DMS114 treated with DMSO at 0.1 percent for 48 hours (cell line): ENCODE data around the gene CALHM5.

Experiments
- DNase-seq: peaks from one replicate; lab custom pipeline; 2025; ENCODE audit not compliant: unreplicated experiment; lab: John Stamatoyannopoulos, UW

The CALHM5 gene

DNA sequence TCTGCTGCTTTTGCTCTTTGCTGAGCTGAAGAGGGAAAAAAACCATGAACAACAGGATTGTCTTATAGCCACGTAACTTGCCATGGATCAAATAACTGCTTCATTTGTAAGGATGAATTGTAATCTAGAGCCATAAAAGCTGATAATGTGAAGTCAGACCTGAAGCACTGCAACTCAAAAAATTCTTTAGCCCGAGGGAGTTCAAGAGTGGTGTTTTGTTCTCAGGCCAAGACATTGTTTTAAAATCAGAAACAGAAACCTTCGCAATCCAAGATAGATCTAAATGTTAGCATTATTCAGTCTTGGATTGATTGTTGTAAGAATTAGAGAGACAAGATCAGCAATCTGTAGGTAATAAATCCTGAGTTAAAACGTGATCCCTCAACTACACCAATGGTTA, 34.2 kb downstream of the CALHM5 start, which contains the start of gene TRAPPC3L:
TRAPPC3L (minus strand) TSS at position 34 of the 400 bp plus-strand sequence. CDS start 170 bp downstream, outside the sequence.
- no peak for DNase-seq

DNA sequence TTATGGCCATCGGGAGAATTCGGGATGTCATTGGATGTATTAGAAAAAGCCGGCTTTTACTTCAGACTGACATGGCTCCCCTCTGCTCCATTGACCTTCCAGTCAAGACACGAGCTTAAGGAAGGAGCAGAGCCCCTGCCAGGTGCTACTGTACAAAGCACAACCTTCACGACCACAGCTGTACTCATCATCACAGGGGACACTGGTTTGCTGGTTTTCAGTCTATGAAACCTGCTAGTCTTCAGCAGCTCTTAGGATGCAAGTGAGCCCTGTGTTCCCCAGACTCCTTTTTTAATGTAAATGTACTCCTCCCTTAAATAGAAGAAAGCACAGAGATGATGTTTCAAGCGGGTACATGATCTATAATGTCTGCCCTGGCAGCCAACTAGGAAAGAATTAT, 35.9 kb downstream of the CALHM5 start:
- no peak for DNase-seq

DNA sequence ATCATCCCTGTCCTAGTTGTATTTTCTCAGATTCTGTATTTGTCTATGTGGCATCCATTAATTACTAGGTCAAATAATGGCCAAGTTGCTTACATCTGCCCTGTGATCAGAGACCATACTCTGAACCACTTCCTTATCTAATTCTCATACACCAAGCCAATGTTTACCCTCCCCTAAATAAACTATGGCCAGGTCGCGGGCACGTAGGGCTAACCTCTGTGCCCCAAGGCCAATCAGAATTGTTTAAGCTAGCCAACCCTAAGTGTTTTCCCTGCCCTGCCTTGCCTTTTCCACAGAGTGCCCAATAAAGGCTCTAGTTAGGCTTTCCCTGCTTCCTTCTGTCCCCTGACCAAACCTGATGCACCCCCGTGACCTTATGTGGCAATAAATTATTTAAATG, 39.4 kb downstream of the CALHM5 start:
- DNase-seq: no peak

DNA sequence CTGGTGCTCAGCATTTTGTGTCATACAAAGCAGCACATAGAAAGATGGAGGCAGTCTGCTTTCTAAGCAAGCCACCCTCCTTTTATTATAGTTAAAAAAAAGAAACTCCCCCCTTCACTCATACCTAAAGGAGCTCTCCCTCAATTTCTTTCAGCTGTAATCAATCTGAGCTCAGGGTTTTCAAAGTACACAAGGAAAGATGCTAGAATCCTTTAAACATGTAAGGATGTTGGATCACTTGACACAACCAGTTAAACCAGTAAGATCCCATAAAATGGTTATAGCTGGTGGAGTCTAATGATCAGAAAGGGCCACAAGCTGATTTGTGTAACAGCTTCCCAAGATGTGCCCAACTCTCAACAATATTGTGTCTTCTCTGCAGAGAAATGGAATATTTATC, 42.0 kb downstream of the CALHM5 start, which contains the start of gene CALHM4:
CALHM4 (plus strand) TSS at position 301 of the 400 bp plus-strand sequence; CDS start at position 344, 43 bp downstream.
- DNase-seq: no peak

DNA sequence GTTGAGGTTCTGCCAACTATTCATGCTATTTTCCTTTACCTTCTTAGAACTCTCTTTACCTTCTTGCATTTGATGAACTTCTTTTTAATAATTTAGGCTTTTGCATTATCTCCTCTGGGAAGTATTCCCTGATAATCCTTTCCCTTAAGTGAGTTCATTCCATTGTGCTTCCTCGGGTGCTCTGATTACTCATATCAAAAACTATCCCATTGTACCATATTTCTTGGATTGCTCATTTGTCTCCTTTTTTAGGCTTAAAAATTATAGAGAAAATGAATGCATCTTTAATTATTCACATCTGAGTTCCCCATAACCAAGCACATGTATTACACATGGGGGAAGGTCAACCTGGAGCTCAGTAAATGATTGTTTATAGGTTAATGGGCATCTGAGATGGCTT, 44.6 kb downstream of the CALHM5 start:
- DNase-seq: no peak

DNA sequence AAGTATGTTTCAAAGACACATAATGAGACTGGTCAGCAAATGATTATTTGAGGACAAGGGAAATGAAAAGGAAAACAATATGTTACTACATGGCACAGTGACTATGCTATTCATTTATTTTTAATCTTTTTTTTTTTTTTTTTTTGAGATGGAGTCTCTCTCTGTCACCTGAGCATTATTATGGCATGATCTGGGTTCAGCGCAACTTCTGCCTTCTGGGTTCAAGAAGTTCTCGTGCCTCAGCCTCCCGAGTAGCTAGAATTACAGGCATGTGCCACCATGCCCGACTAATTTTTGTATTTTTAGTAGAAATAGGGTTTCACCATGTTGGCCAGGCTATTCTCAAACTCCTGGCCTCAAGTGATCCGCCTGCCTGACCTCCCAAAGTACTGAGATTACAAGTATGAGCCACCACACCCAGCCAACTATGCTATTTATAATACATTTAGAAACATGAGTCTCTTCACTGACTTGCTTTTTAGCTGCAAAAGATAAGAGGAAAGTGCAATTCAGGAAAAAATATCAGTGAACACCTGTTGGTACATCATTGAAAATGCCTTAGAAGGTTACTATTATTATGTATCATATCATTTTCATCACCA, 45.5 kb downstream of the CALHM5 start:
- no peak for DNase-seq

DNA sequence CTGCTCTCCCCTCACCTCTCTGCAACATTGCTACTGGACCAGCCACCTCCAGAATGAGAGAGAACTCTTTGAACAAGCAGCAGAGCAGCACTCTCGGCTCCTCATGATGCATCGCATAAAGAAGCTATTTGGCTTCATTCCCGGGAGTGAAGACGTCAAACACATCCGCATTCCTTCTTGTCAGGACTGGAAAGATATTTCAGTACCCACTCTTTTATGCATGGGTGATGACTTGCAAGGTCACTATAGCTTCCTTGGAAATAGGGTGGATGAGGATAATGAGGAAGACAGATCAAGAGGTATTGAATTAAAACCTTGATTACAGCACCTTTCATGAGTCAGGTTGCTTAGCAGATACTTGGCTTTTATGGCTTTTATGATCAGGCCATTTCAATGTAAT, 46.5 kb downstream of the CALHM5 start:
- peak; percentile 26 for DNase-seq

DNA sequence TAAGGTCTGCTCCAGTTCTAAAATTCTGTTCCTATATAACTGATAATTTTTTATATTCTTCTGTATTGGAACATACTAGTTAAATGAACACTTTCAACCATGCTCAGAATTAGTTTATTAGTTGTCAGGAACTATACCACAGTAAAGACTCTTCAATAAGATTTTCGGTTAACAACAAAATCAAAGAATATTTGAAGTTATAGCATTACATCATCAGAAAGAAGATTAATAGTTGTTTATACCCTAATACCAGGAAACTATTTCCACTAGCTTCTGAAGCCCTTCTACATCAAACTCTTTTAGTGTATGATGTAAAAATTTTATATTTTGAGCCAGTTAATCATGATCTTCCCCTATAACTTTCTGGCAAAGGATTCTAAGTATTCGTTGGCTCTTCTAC, 48.7 kb downstream of the CALHM5 start:
- DNase-seq: no peak

DNA sequence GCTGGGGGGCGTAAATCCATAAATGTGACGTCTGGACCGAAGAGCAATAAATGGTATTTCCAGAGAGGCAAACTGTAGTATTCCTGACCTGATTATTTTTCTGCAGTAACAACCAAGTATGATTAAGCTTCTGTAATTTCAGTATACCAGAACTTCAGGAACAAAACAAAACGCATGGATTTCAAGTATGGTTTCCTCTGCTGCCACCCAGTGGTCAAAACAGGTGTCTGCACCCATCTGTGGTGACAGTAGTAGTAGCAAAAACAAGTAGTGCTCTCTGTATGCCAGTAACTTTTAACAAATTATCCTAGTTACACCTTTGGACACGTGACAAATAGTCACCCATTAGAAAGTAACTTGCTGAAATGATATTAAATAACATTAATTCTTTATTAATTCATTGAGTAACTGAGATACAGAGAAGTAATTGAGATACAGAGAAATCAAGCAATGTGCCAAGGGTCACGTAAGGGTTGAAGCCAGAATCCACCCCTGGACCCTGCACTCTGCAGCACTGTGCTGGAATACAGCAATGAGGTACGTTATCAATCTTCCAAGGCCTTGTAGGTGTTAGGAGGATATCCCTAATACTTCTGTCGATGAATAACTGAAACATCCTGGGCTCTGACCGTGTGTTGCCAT, 50.1 kb downstream of the CALHM5 start:
- DNase-seq: peak; percentile 71

DNA sequence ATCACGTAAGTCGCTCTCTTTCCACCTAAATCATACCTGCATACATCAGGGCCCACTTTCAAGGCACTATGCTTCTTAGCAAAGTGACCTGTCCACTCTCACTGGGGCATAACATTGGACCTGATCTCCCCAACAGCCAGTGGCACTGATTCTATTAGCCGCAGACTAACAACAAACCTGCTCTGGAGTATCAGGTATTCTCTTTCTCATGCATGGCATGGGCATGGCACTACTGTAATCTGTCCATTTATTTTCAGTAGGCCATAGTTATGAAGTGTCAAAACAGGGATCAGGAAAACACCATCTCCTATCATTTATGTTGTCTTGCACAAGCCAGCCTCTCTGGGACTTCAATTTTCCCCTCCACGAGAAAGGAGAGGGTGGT, 50.6 kb downstream of the CALHM5 start:
- DNase-seq: no peak

DNA sequence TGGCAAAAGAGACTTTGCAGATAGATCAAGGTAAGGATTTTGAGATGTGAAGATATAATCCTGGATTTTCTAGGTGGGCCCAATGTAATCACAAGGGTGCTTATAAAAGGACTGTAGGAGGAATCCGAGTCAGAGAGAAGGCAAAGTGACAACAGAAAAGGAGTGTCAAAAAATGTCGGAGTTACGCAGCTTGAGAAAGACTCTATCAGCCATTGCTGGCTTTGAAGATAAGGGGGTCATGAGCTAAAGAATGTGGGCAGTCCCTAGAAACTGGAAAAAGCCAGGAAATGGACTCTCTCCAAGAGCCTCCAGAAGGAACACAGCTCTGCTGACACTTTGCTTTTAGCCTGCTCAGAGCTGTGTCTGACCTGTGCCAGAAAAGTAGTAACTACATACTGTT, 51.2 kb downstream of the CALHM5 start:
- no peak for DNase-seq

DNA sequence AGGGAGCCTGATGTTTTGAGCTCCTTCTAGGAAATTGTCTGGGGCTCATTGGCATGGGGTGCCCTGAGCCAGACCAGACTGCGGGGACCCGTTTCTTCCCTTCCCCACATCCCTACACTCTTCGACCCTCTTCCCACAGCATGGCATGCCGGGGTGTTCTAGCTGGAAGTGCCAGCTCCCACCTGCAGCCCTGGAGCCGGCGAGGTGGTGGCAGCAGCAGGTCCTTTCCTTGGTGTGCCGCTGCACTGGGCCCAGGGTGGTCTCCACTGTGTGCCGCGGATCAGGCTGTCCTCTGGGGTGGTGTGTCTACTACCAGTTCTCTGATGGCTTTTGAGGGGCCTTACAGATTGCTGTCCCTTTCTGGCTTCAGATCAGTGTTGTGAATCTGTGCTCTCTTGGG, 52.4 kb downstream of the CALHM5 start:
- no peak for DNase-seq

DNA sequence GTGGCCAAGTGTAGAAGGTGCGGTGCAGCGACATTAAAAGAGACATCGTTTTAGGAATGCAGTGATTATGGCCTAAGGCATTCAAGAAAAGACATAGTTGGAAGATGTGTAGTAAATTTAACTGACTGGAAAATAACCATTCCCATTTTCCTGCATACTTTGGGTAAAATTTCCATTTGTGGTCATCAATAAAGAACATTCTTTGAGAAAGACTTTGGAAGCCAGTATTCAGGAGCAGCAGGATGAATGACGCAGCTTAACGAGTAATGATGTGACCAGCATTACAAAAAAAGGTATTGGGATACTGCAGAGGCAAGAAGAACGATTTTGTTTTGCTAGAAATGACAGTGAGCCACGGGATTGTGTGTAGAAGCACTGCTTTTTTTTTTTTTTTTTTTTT, 52.9 kb downstream of the CALHM5 start:
- DNase-seq: no peak

DNA sequence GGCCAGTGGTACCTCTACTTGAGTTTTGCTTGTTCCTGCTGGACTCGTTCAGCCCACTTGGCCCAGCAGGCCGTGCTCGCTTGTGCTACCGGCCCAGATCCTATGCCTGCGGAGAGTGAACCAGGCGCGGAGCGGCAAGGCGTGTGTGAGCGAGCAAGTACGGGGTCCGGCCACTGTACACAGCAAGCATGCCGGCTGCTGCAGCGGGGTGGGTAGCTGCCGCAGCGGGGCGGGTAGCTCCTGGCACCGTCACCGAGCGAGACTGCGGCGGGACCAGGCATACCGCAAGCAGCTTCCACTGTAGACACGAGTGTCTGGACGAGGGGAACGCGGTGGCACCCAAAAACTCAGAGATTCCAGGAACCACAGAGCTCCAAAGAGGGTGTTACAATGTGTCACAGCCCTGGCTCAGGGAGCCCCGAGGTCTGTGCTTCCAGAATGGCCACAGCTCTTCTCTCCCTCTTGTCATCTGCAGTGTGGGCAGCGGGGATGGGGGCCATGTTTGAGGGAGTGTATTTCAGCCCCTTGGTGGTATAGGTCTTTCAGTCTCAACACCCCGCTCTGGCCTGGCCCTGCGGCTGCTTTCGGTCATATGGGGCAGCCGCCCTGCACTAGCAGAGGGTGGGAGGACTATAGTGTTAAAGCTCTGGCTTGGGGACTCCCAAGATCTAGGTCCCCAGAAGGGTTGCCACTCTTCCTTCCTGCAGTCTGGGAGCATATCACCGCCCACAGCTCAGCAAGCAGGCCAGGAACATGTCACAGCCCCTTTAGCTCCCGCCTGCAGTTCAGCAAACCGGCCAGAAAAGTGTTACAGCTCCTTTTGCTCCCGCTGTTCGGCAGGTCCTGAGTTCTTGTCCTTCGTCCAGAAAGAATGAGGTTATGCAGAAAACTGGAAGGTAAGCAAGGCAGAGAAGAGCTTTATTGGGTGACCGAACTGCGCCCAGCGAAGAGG, 53.8 kb downstream of the CALHM5 start:
- no peak for DNase-seq

DNA sequence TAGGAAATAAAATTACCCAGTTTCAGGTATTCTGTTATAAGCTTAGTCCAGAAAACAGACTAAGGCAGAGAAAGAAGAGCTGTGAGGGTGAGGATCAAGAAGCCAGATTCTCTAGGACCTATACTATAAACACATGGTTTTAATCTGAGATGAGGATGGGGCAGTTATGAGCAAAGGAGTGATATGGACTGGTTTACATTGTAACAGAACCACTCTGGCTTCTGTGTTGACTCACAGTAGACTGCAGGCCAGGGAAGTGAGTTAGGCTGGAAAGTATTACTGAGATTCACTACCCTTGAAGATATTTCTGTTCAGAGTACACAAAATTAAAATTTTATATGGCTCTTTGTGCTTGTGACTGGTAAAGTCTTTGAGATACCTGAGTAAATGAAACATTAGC, 56.7 kb downstream of the CALHM5 start:
- no peak for DNase-seq

DNA sequence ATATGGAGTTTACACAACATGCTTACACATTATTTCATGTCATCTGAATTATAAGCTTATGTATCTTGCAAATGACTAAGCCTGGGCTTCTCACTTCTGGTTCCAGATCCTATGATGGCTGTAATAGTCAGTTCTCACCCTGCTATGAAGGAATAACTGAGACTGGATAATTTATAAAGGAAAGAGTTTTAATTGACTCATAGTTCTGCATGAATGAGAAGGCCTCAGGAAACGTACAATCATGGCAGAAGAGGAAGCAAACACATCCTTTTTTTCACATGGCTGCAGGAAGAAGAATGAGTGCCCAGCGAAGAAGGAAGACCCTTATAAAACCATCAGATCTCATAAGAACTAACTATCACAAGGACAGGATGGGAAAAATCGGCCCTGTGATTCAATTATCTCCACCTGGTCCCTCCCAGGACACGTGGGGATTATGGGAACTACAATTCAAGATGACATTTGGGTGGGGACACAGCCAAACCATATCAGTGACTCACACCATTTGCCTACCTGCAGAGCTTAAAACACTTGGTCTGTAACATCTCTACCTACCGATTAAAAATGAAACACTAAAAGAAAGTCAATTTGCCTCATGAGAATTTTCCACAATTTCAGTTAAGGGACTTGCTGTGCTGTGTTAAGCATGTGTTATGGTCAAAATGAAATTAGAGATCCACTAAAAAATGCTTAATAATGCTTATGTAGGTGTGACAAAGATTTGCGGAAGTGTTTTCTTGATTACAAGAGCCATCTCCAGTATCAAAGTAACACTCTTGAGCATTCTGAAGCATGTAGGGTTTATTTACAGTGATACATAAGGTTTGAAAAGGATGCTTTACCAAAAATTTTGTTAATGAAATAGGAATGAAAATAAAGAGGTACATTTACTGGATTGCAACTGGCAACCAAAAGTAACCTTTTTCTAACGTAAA, 57.6 kb downstream of the CALHM5 start:
- DNase-seq: no peak

DNA sequence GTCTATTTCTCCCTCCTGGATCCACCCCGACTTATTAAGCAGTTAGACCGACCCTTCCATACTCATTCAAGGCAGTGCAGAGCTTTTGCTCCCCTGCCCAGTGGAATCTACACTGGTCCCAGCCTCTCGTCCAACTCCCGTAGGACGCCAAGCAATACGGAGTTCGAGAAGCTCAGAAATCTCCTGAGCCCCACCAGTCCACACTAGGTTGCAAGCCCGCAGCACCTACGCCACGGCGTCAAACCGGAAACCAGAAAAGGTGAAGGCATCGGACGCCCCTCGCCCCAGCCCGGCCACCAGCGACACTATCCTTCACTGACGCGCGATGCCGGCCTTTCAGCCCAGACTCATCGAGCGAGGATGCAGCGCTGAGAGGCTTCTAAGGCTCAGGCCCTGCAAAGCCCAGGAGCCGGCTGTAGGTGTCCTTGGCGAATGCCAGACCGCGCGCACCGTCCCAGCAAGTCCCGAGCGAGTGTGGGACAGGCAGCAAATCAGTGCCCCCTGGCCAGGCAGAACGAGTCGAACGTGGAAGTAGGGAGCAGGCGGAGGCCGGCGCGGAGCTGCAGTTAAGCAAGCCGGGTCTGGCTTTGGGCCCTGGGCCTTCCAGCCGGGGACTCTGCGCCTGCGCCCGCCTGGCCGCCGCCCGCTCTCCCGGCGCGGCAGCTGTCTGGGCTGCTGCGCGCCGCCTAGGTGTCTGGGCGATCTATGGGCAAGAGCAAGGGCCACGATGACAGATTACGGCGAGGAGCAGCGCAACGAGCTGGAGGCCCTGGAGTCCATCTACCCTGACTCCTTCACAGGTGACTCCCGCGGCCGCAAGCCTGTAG, 59.6 kb downstream of the CALHM5 start, which contains the start of gene RWDD1:
RWDD1 (plus strand) TSS at position 649 of the 827 bp plus-strand sequence; CDS start at position 728, 79 bp downstream.
- peak; percentile 95 for DNase-seq

DNA sequence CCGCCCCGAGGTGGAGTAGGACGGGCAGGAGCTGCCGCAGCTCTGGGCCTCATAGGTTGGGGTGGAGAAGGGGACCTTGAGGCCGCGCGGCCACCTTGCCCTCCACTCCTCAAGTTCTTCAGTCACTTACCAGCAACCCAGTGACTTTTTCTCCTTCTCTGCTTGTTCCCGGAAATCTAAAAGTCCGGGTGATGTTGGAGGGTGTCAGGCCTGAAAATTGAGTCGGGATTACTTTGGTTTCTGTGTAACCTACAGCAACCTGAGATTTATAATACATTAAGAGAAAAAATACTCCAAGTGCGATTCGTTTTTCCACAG, 60.2 kb downstream of the CALHM5 start:
- no peak for DNase-seq

DNA sequence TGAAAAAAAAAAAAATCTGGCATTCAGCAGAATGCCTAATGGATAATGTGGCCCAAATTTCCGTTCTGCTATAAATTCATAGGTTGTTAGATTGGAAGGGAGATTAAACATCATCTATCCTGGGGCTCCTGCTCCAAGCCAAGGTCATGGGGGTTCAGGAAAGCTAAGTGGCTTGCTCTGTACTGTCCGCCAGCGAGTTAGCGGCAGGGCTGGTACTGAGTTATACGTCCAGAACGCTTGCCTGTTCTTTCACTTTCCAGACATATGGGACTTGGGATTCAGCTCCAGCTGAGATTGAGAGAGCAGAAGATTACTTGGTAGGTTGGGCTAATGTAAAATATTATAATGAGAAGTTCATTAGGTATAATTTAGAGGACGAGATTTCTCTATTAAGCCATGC, 60.7 kb downstream of the CALHM5 start:
- DNase-seq: no peak
